ENCODE measurements around the gene VASP. TPM values are rescaled to one million over a fixed set of nuclear protein-coding genes. Genes with fewer than 3 reads are reported as not detected.

Gene VASP
- total RNA-seq, 1 experiment from 2014 or later: 152 TPM

DNA sequence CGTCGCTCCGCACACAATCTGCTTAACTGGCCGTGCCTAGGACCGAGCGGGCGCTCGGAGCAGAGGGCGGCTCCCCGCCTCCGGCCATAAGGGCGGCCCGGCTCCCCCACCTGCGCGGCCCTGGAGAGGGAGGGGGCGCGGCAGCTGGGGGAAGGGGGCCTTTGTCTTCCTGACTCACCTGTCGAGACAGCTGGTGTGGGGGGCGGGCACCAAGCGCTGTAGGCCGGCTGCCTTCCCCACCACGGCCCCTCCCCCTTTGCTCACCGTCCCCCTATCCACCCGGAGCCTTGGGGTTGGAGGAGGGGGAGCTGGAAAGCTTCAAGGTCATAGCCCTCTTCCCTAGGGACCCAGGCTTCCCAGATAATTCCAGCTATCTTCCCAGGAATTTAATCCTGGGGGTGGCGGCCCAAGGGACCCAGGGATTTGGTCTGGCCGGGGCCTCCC lies 1.2 kb downstream of the VASP start:
- TF ChIP-seq SP1 (IDR thresholded peaks at IDR 0.05; ENCODE audit: low read depth) (0 out of 2 replicates have a peak, but pooled peaks have one; percentile 28), EZH2 (IDR thresholded peaks at IDR 0.05) (no peak), EZH2phosphoT487 (IDR thresholded peaks at IDR 0.05; ENCODE audit: borderline replicate concordance) (no peak), ATF3 (IDR thresholded peaks at IDR 0.05) (no peak), ZBTB33 (IDR thresholded peaks at IDR 0.05; ENCODE audit: extremely low read depth, insufficient replicate concordance, low read length) (no peak), YY1 (IDR thresholded peaks at IDR 0.05; ENCODE audit: extremely low read depth, insufficient replicate concordance, low read depth, low read length) (no peak)
- H3K9me3 ChIP-seq (ENCODE audit: control insufficient read depth in 1 of 2, insufficient read depth in 1 of 2, low read depth in 1 of 2, low read length in 2 of 2): no peaks in the 10 kb centered on the region
- peak; percentile 15 for ATAC-seq
- intact Hi-C loops (cut with micrococcal nuclease): no loop called here
- H2AFZ ChIP-seq (ENCODE audit: low read depth, low read length, poor library complexity, severe bottlenecking): no peak overlapping the region
- no peaks in the 10 kb centered on the region for H3K27me3 ChIP-seq (ENCODE audit: insufficient read depth, low read length)
- peaks cover 65% of the 10 kb centered on the region for H3K79me2 ChIP-seq (ENCODE audit: insufficient read depth, low read length)
- ChIA-PET RAD21 (ENCODE audit: low non-redundant PET in 1 of 2, low total read pairs in 2 of 2, uncharacterized antibody in 2 of 2, unreplicated experiment in 2 of 2) (no interaction called here), CTCF (no interaction called here), POLR2A (interaction anchor here (1.0 to 1.2 kb wide), 3 partner anchors 115 to 137 kb away, joined by 3 to 4 read pairs (median 3); no protein-coding TSS in a partner anchor)
- H3K9ac ChIP-seq (ENCODE audit: low read length): peak overlapping the region; percentile 98
- no peaks in the 10 kb centered on the region for H3K9me2 ChIP-seq (ENCODE audit: insufficient read depth)
- H3K4me1 ChIP-seq (ENCODE audit: control insufficient read depth in 1 of 2, insufficient read depth in 2 of 2, low read length in 2 of 2): peaks cover 39 to 69% of the 10 kb centered on the region in 2 experiments
- no peak for DNase-seq (ENCODE audit: low read depth, low spot score)
- no peaks in the 10 kb centered on the region for H4K20me1 ChIP-seq (ENCODE audit: insufficient read depth)
- H3K4me2 ChIP-seq (ENCODE audit: low read length): peak overlapping the region; percentile 99
- peaks cover 0 to 5% of the 10 kb centered on the region in 2 experiments; a peak in 1 of 4 replicates for H3K36me3 ChIP-seq (ENCODE audit: control insufficient read depth in 1 of 2, insufficient read depth in 2 of 2, low read length in 2 of 2)
- H3K4me3 ChIP-seq (replicated peaks in 1 of 2; ENCODE audit: low read depth in 1 of 2, low read length in 2 of 2): peak overlapping the region; percentile 98 to 99
- no TSS peak for BruUV-seq (replicated peaks)
- H3K27ac ChIP-seq (ENCODE audit: low read depth, low read length): peak overlapping the region; percentile 95
